ENCODE results near the gene AMHR2.

GRCh38 chr12:53428741-53429140, 5.1 kb downstream of the AMHR2 start:
- TF ChIP-seq EZH2 (IDR thresholded peaks at IDR 0.05; ENCODE audit: low read depth): no peak
- TF ChIP-seq, protein P1, sequence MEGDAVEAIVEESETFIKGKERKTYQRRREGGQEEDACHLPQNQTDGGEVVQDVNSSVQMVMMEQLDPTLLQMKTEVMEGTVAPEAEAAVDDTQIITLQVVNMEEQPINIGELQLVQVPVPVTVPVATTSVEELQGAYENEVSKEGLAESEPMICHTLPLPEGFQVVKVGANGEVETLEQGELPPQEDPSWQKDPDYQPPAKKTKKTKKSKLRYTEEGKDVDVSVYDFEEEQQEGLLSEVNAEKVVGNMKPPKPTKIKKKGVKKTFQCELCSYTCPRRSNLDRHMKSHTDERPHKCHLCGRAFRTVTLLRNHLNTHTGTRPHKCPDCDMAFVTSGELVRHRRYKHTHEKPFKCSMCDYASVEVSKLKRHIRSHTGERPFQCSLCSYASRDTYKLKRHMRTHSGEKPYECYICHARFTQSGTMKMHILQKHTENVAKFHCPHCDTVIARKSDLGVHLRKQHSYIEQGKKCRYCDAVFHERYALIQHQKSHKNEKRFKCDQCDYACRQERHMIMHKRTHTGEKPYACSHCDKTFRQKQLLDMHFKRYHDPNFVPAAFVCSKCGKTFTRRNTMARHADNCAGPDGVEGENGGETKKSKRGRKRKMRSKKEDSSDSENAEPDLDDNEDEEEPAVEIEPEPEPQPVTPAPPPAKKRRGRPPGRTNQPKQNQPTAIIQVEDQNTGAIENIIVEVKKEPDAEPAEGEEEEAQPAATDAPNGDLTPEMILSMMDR (conservative IDR thresholded peaks at IDR 0.05): no peak

Measured in PC-9 (cell line).